ENCODE measurements around the gene BAG3.
A peak's percentile ranks its signal among the peaks of the same experiment; 100 is the strongest.
"Not testable (repeated sequence)": the region's sequence is repeated elsewhere in the genome, so short reads cannot be mapped to it uniquely, and the experiment has no call there.

The BAG3 gene

DNA sequence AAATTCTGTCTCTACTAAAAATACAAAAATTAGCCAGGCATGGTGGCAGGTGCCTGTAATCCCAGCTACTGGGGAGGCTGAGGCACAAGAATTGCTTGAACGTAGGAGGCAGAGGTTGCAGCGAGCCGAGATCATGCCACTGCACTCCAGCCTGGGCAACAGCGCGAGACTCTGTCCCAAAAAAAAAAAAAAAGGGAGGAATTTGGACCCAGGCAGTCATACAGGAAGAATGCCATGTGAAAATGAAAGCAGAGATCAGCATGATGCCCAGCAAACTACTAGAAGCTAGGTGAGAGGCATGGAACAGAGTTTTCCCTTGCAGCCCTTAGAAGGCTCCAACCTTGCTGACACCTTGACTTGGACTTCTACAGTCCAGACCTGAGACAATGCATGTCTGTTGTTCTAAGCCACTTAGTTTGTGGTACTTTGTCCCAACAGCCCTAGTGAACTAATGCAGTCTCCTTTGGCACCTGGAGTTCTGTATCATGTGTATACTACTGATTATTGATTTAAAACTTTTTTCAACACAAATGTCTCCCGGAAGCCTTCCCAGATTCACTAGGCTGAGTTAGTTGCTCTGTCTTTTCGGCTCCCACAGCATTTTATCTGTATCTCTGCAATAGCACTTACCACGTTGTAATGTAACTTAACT is 10.2 kb upstream of the BAG3 start:
- DNase-seq: no peak

DNA sequence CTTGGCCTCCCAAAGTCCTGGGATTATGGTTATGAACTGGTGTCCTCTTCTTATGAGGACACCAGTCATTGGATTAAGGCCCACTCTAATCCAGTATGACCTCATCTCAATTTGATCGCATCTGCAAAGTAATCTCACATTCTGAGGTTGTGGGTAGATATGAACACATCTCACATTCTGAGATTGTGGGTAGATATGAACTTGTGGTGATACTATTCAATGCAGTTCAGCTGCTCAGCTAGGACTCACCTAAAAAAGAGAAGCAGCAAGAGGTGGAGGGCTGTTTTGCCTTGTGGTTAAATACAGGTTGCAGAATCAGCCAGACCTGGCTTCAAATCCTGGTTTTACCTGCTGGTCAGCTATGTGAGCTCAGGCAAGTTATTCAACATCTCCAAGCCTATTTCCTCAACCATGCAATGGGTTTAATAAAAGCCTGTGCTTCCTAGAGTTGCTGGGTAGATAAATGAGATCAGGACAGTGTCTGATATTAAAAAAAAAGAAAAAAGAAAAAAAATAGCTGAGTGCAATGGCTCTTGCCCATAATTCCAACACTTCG is 8.5 kb upstream of the BAG3 start:
- no peak for DNase-seq

DNA sequence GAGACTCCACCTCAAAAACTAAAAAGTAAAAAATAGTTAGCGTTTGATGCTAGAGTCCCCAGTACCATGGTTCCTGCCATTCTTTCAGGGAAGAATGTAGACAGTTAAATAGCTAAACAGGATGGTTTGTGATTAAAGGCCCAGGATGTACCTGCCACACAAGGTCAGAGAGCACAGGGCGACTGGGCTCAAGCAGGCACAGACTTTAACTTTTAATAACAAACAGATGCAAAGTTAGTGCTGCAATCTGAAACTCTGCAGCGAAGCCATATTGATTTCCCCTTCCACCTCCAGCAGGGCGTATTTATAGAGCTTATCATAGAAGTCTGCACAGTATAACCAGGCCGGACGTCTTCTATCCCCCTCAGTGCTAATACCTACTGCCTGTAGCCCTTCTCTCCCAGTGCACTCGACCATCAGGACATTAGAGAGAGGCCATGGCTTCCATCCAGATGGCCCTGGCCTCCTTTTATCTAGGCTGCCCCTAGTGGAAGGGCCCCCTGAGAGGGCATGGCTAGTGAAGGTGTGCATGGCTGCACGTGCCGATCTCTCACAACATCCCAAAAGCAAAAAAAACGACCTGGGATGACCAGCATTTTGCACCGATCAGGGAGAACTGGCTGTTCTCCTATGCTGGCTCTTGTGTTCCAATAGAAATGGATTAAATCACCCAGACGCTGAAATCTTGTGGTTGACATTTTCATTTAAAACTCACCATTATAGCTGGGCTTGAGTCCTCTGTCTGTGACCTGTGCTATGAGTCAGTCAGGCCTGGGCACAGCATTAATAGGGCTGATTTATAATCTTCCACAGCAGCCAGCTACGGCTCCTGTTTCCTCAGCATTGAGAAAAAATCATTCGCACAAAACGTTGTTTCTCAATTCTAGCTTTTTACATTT is 7.6 kb upstream of the BAG3 start:
- no peak for DNase-seq

DNA sequence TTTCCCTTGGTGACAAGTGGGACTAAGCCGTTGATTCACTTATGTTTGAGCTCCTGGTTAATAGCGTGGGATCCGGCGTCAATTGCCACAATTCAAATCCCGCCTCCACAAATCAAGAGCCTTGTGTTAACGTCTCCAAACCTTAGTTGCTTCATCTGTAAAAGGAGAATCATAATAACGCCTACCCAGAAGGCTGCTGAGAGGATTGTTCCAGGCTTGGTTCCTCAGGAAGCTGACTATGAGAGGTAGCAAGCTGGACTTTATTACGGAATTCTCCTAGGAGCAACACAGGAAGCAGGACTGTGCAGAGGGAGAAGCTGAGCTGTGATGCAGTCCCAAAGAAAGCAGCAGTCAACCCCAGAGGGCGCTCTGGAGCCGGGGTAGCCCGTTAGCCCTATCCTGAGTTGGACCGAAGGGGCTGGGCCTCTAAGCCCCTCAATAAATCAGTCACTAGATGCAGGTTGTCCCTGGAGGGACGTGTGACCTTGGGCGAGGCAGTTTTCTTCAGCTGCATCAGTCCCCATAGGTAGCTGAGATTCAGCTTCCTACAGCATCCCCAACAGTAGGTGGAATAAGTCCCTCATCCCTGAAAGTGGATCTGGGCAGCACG is 6.9 kb upstream of the BAG3 start:
- DNase-seq: no peak

DNA sequence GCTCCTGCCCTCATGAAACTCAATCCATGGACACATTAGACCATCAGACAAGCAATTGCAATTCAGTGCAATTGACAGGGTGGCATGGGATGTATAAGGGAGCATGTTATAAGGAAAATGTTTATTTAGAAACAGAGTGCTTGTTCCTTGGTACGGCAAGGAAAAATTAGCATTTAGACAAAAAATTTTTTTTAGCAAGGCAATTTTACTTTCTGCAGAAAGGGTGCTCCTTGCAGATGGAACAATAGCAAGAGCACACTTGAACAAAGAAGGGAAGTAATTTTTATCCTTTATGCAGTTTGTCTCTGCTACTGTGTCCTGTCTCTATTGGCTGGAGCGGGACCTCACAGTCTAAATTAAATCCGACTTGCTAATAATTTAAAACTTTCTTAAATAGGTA is 6.2 kb upstream of the BAG3 start:
- no peak for DNase-seq

DNA sequence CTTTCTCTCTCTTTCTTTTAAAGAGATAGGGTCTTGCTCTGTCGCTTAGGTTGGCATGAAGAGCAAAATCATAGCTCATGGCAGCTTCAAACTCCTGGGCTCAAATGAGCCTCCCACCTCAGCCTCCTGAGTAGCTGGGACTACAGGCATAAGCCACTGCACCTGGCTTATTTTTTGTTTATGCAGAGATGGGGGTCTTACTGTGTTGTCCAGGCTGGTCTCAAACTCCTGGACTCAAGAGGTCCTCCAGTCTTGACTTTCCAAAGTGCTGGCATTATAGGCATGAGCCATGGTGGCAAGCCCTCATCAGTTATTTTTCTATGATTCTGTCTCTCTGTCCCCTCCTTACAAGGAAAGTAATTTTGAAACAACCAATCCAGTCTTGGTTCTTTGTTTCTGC is 1.1 kb upstream of the BAG3 start:
- no peak for DNase-seq

DNA sequence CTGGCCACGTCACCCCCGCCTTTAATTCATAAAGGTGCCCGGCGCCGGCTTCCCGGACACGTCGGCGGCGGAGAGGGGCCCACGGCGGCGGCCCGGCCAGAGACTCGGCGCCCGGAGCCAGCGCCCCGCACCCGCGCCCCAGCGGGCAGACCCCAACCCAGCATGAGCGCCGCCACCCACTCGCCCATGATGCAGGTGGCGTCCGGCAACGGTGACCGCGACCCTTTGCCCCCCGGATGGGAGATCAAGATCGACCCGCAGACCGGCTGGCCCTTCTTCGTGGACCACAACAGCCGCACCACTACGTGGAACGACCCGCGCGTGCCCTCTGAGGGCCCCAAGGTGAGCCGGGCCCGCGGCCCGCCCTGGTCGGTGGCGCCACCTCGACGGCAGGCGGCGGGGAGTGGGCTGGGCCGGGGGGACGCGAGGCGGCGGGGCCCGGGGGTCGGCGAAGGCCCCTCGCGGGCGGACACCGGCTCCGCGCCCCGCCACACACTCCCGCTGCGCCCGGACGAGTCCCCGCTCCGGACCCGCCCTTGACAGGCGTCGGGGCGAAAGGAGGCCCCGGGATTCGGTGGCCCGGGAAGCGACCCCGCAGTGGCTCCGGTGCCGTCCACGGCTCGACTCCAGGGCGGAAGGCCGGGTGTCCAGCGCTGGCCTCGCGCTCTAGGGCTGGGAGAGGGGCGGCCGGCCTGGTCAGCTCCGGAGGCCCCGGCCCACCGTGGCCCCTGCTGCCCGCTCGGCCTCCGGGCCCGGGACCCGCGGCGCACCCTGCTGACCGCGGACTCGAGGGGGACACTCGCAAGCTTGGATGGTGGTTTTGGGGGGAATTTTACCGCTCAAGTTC is 557 bp downstream of the BAG3 start:
- peak; percentile 12 for DNase-seq

DNA sequence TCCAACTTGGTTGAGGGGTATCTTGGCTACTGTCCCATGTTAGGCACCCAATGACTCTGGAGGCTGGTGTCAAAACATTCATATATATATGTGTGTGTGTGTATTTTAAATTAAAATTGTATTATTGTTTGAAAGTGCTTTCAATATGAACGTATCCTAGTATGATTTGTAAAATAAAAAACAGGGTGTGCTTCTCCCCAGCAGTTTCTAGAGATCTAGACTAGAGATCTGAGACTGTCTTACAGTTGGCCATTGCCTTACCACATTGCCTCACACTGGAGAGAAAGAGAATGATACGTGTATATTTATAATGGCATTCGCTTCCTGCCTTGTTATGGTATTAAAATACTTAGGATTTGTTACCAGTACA is 1.2 kb downstream of the BAG3 start:
- no peak for DNase-seq

DNA sequence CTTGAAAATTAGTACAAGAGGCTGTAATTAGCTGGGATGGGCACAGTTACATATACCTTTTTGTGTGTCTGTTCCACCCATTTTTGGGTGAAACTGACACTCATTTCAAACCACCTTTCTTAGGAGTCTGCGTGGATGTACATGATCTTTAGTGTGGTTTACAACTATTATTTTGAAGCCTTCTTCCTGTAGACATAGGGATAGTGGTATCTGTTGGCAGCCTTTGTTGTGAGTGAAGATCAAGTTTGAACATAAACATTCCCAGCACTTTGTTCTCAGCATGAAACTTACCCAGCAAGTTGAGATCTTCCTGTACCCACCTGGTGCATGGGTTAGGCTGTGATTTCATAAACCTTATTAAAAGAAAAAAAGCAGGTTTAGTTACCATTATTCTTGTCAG is 2.0 kb downstream of the BAG3 start:
- DNase-seq: no peak

DNA sequence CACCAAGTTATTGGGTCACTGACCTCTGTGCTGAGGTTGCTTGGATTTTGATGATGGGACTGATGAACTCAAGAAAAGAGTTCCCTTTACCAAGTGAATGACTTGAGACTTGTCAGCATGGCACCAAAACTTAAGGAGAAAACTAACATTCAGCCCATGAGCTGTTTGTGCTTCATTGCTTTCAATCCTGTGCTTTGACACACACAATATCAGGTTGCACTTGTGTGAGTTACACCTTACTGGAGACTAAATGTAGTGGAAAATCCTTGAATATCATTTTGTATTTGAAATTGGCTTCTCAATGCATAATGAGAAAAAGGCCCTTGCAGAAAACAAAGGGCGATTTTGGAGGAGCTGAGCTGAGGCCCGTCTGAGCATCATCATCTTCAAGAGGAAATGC is 2.7 kb downstream of the BAG3 start:
- no peak for DNase-seq

DNA sequence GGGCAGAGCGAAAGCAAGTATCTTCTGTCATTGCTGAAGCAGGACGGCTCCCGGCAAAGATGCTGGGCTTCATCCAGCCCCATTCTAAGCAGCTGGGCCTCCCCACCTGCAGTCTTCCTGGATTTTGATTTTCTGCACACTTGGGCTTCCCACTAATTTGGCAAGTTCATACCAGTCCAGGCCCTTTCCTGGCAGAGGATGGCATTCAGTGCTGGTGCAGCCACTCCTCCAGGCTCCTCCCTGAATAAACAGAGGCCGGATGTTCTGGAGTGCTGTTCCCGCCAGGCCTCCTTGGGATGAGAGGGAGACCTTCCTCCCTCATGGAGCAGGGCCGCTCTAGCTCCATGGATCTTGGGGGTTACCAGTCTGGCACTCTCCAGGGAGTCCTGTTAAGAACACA is 3.4 kb downstream of the BAG3 start:
- no peak for DNase-seq

DNA sequence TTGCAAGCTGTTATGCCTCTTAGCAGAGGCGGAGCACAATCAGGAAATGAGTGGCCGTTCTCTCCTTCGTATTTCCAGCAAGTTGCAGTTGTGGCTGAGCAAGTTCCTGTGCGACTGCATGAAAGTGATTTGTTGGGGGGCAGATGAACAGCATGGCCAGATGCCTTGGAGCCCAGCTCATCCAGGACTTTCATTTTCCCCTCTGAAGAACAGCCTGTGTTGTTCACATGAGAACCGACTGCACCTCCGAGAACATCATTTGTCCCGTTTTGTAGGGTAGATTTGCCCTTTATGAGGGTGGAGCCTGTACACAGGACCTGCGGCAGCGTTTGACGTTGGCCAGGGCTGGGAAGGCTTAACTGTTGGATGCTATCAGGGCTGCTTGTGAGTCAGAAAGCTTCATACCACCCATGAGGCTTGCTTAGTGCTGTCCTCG is 4.4 kb downstream of the BAG3 start:
- DNase-seq: peak; percentile 51

DNA sequence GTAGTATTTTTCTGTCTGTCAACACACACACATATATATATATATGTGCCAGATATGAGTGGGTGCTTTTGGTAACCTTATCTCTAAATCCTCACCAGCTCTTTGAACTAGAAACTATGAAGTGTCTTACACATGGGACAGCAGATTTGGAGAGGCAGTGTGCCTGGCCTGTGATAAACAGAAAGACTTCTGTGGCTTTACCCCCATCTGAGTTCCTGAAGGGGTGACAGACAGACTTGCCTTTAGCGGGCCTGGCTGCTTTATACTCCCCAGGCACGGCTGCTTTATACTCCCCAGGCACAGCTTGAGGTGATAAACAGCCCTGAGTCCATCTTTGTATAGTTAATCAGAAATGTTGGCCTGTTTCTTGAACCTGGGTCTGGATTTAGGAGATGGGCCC is 5.6 kb downstream of the BAG3 start:
- DNase-seq: no peak

DNA sequence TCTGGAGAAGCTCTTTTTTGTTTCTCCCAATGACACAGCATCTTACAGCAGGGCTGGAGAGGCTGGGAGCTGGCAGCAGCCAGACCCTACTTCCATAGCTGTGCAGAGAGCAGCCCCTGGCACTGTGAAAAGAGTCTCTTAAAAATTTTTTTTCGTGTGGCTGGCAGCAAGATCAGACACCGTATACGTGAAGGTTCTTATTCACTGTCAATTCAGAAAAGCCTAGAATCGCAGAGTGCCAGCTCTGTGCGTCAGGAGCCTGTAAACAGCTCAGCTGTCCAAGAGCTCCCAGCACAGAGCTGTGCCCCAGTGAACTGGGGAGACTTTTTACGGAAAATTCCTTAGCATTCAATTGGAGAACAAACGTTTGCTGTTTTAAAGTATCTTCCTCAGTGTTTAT is 6.5 kb downstream of the BAG3 start:
- DNase-seq: no peak

DNA sequence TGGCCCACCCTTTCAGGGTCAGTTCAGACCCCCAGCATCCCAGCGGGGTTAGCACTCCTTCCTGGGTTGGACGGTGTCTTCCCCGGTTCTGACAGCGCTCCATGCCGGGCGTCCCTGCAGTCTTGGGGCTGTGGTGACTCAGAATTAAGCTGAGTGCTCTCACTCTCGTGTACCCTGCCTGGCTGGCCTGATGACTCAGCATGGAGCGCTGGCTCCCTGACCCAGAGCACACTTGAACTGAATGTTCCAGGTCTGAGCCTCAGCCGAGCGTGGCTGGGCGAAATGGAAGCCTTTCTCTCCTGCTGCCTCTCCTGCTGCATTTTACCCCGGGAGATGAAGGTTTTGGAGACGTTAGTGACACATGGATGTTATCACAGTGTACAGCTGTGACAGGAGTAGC is 7.1 kb downstream of the BAG3 start:
- DNase-seq: no peak

DNA sequence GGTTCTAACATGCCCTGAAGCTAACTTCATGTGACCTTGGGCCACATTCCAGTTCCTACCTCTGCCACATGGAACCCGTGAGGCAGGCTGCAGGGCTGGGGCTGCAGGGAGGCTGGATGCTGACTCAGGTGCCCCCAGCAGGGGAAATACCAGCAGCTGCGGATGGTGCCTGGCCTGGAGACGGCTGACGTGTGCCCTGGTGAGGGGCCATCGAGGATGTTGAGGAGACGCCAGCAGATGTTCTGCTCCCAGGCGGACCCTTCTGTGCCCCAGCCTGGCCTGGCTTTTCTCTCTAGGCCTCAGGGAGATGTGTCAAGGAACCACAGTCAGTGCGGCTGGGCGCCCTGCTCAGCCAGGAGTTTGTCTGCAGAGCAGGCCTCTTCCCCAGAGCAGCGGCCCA is 8.8 kb downstream of the BAG3 start:
- DNase-seq: no peak

DNA sequence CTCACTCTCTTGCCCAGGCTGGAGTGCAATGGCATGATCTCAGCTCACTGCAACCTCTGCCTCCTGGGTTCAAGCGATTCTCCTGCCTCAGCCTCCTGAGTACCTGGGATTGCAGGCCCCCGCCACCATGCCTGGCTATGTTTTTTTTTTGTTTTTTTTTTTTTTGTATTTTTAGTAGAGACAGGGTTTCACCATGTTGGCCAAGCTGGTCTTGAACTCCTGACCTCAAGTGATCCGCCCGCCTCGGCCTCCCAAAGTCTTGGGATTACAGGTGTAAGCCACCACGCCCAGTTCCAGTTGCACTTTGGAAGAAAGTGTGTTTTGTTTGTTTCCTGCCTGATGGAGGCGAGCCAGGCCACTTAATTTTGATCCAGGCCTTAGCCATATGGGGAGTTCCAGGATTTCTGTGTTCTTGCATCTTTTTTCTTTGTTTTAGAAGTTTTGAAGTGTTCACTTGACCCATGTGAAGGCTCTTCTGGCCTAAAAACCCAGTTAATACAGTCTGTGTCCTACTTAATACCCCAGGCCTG is 11.0 kb downstream of the BAG3 start:
- DNase-seq: not testable (repeated sequence)

DNA sequence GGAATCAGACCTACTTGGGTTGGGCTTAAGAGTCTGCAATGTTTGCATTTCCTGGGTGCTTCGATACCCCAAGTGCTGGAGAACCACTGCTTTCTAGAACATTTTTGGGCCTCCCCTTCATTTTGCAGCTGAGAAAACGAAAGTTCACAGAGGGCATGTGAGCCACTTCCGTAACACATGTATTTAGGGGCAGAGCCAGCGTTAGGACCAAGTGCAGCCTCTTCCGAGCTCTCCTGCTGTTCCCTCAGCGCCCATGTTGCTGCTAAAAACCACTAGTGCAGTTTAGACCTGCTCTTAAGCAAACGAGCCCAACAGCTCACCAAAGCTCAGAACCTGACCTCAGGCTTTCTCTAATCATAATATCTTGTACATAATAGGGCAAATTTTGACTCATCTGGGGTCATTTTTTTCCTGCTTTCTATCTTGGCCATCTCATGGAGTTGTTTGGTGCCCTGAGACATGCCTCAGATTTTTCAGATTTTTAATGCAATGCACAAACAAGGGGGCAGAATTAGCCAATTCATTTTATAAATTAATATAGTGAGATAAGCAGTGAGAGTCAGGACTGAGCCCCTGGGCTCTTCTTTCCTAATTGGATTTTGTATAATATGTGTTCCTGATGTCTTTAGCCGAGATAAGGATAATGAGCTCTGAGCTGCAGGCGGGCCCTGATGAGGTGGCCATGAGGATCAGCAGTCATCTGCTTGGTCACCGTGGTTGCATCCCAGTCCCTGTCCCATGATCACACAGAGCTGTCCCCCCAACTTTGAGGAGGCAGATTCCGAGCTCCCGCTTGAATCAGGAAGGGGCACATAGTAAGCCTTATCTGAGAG is 12.9 kb downstream of the BAG3 start:
- DNase-seq: peak; percentile 30

DNA sequence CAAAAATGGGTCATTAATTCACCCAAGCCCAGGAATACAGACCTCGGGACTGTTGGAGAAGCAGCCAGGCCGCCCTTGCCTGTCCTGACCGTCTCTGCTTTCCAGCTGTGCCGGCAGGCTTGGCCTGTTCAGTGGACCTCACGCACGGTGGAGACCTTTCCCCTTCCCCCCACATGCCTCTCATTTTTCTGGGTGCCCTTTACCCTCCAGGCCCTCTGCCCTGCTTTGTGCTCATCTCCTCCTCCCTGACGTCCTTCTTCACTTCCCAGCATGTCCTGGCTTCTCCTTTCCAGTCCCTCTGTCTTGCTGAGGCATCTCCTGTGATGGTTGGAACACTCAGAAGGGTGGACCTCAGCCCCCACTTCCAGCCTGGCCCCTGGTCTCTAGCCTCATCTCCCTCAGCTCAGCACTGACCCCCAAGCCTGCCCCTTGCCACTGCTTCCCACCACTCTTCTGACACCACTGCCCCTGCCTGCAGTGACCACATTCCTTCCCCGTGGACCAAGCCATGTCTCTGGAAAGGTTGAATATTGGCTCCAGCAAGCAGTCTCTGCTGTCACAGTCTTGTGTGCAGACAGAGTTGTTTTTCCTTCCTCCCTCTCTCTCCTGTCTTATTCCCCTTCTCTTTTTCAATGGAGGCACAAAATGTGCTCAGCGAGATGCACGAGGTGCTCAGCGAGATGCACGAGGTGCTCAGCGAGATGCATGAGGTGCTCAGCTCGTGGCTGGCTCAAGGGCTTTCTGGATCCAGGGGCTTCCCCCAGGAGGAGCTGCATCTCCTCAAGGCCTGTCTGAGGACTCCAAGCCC is 14.9 kb downstream of the BAG3 start:
- no peak for DNase-seq

DNA sequence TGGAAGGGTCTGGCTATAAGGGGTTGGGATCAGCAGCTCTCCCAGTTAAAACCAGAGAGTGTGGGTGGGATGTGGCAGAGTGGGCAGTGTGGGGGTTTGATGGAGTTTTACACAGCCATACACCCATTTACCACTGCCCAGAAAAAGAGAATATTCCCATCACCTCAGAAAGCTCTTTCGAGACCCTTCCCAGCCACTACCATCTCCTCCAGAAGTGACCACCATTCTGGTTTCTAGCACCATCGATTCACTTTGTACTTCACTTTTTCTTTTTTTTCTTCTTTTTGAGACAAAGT is 15.5 kb downstream of the BAG3 start:
- DNase-seq: no peak
